HUES48 (cell line): Measurements from ENCODE around the gene KDM1B.
A peak's percentile ranks its signal among the peaks of the same experiment; 100 is the strongest.
"Not testable (repeated sequence)": the region's sequence is repeated elsewhere in the genome, so short reads cannot be mapped to it uniquely, and the experiment has no call there.

Source experiments
- H3K27ac ChIP-seq: one replicate; pipeline ENCODE4 v1.7.0; 2013; ENCODE audit warnings: low read depth, low read length, inconsistent platforms
- H3K27me3 ChIP-seq: 2 replicates; pipeline ENCODE4 v1.6.1; 2013; ENCODE audit warnings: mild to moderate bottlenecking, low read length; ENCODE audit not compliant: control insufficient read depth, insufficient read depth
- H3K36me3 ChIP-seq: 2 replicates; pipeline ENCODE4 v1.6.1; 2013; ENCODE audit warnings: low read length; ENCODE audit not compliant: control insufficient read depth, insufficient read depth
- H3K4me1 ChIP-seq: 2 replicates; pipeline ENCODE4 v1.6.1; 2013; ENCODE audit warnings: mild to moderate bottlenecking, low read length; ENCODE audit not compliant: control insufficient read depth, insufficient read depth
- H3K4me3 ChIP-seq: 2 replicates; pipeline ENCODE4 v1.5.1; 2013; ENCODE audit warnings: mild to moderate bottlenecking, low read depth, low read length
- H3K9ac ChIP-seq: 2 replicates; pipeline ENCODE4 v1.6.1; 2013; ENCODE audit warnings: mild to moderate bottlenecking, low read depth, low read length, moderate library complexity
- H3K9me3 ChIP-seq: 2 replicates; pipeline ENCODE4 v1.6.1; 2013; ENCODE audit warnings: low read length; ENCODE audit not compliant: control insufficient read depth, insufficient read depth

The KDM1B gene

DNA sequence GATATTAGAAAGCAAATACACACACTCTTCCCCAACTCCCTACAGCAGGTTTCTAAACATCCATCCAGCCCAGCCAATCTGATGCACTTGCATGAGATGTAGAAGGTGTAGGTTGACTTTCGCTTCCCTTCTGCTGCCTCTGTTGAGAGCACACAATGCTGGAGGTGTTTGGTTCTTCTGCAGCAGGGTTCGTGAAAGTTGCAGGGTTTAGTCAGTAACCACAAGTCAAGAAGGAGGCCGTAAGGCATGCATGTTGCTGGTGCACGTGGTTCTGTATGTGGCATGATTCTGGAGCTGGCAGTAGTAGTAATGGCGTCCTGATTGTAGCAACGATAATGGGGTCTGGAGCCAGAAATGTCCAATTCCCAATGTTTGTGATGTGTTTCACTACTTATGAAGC, 56.1 kb downstream of the KDM1B start:
- Histone ChIP-seq H3K4me1 (no peaks in the 10 kb centered on the region), H3K27me3 (no peaks in the 10 kb centered on the region), H3K9ac (no peak overlapping the region), H3K9me3 (no peaks in the 10 kb centered on the region), H3K27ac (no peak overlapping the region), H3K4me3 (no peak overlapping the region), H3K36me3 (0 out of 2 replicates have a peak, but pooled peaks cover 5% of the 10 kb centered on the region)

DNA sequence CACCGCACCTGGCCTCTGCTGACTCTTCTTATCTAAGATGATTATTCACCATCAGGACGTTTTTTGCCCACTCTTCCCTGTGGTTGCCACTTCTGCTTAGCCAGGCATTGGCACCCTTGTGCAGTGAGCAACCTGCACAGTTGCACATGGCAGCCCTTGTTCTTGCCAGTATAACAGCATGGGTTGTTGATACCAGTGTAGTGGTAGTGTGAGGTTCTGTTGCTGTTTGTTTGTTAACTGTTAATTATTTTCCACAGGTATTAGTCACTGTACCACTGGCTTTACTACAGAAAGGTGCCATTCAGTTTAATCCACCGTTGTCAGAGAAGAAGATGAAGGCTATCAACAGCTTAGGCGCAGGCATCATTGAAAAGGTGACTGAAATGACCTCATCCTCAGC, 57.0 kb downstream of the KDM1B start:
- Histone ChIP-seq H3K27ac (no peak overlapping the region), H3K36me3 (0 out of 2 replicates have a peak, but pooled peaks cover 5% of the 10 kb centered on the region)

DNA sequence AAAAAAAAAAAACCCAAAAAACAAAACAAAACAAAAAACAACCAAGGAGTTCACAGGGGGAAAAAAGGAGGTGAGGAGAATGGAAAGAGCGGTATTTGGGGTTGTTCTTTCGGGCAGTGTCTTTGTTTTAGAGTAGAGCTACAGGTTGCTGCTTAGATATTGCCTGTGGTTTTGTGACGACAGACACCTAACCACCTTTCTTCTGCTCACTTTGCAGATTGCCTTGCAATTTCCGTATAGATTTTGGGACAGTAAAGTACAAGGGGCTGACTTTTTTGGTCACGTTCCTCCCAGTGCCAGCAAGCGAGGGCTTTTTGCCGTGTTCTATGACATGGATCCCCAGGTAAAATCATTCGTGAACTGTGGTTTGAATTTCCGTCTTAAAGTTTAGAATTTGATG, 58.2 kb downstream of the KDM1B start:
- Histone ChIP-seq H3K27me3 (no peaks in the 10 kb centered on the region), H3K9ac (no peak overlapping the region), H3K4me3 (no peak overlapping the region), H3K36me3 (0 out of 2 replicates have a peak, but pooled peaks cover 6% of the 10 kb centered on the region), H3K9me3 (no peaks in the 10 kb centered on the region), H3K27ac (no peak overlapping the region), H3K4me1 (no peaks in the 10 kb centered on the region)

More for the DNA sequence above, 57.0 kb downstream of the KDM1B start:
- H3K27me3 ChIP-seq = no peaks in the 10 kb centered on the region
- H3K9ac ChIP-seq = no peak overlapping the region
- H3K4me3 ChIP-seq = no peak overlapping the region
- H3K4me1 ChIP-seq = no peaks in the 10 kb centered on the region
- no peaks in the 10 kb centered on the region for H3K9me3 ChIP-seq

DNA sequence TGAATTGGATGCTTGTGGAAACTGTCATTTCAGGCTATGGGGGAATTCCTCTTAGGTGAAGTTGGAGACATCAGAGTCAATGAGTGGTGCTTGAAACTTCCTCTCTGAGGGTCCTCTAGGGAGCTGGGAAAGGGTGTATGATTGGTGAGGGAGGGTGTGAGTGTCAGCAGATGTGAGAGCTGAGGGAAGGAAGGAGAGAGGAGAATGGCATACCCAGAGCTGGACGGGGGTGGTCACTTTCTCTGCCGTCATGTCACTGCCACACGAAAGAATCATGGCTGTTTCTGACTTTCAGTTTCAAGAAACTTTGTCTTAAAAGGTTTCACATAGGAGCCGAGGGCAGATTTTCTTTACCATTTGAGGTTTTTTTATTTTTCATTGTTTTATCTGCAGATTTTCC, 58.8 kb downstream of the KDM1B start:
- Histone ChIP-seq H3K9ac (no peak overlapping the region), H3K4me1 (no peaks in the 10 kb centered on the region), H3K36me3 (0 out of 2 replicates have a peak, but pooled peaks cover 6% of the 10 kb centered on the region), H3K4me3 (no peak overlapping the region), H3K27ac (no peak overlapping the region), H3K9me3 (no peaks in the 10 kb centered on the region), H3K27me3 (no peaks in the 10 kb centered on the region)

DNA sequence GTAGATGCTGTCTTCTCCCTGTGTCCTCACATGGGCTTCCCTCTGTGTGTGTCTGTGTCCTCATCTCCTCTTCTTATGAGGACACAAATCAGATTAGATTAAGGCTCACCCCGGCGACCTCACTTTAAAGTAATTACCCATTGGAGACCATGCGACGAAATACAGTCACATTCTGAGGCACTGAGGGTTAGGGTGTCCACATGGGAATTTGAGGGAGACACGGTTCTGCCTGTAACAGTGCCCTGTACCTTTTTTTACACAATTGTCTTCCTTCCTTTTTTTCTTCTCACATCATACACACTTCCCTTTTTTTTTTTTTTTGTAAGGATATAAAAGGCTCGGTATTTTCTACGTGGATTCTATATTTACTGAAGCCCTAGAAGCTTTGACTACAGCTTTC, 60.2 kb downstream of the KDM1B start:
- no peaks in the 10 kb centered on the region for H3K4me1 ChIP-seq
- H3K9ac ChIP-seq = no peak overlapping the region
- no peaks in the 10 kb centered on the region for H3K9me3 ChIP-seq
- no peak overlapping the region for H3K27ac ChIP-seq
- H3K36me3 ChIP-seq = 0 out of 2 replicates have a peak, but pooled peaks cover 6% of the 10 kb centered on the region
- no peaks in the 10 kb centered on the region for H3K27me3 ChIP-seq
- H3K4me3 ChIP-seq = no peak overlapping the region

DNA sequence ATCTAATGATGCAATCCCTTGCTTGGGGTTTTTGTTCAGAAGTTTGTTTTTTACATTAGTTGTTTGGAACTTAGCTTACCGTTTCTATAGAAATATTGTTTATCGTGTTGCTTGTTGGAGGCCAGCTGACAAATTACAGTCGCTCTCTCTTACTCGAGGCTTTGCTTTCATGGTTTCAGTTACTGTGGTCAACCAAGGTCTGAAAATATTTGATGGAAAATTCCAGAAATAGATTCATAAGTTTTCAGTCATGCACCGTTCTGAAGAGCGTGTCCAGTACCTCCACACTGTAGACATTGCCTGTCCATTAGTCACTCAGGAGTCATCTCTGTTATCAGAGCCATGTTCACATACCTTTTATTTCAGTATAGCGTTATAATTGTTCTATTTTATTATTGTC, 61.2 kb downstream of the KDM1B start:
- no peak overlapping the region for H3K4me3 ChIP-seq
- H3K9me3 ChIP-seq = no peaks in the 10 kb centered on the region
- no peaks in the 10 kb centered on the region for H3K4me1 ChIP-seq
- 0 out of 2 replicates have a peak, but pooled peaks cover 9% of the 10 kb centered on the region for H3K36me3 ChIP-seq
- no peak overlapping the region for H3K9ac ChIP-seq
- no peaks in the 10 kb centered on the region for H3K27me3 ChIP-seq
- no peak overlapping the region for H3K27ac ChIP-seq

DNA sequence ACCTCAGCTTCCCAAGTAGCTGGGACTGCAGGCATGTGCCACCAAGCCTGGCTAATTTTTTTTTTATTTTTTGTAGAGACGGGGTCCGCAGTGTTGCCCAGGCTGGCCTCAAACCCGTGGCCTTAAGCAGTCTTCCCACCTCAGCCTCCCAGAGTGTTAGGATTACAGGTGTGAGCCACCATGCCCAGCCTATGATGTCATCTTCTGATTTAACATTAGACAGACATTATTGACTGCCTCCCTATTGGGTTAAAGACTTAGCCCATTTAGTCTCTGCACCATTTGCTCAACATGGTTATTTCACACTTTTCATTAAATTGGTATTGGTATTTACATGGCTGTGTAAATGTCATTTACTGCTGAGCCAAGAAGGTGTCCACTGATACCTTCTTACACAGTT, 63.0 kb downstream of the KDM1B start:
- Histone ChIP-seq H3K27me3 (no peaks in the 10 kb centered on the region), H3K27ac (no peak overlapping the region), H3K9me3 (no peaks in the 10 kb centered on the region), H3K9ac (no peak overlapping the region), H3K4me1 (no peaks in the 10 kb centered on the region), H3K36me3 (peaks cover 25% of the 10 kb centered on the region), H3K4me3 (no peak overlapping the region)

DNA sequence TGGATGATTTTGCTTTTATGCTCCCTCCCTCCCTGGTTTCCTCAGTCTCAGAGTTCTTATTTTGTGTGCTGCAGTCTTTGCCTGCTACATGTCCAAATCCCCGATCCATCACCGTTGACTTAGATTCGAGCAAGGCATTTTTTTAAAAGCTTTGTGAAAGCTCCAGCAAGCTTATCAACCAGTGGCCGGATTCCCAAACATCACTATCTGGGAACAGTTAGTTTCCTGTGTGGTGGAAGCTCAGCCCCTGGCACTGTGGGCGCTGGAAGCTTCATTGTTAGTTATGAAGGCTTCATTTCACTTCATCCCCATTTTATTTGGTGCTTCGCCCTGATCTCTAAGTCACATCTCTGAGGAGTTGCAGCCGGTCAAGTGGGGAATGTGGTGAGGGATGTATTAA, 64.4 kb downstream of the KDM1B start:
- Histone ChIP-seq H3K4me1 (no peaks in the 10 kb centered on the region), H3K9me3 (no peaks in the 10 kb centered on the region), H3K27me3 (no peaks in the 10 kb centered on the region), H3K4me3 (no peak overlapping the region), H3K27ac (peak overlapping the region; percentile 53), H3K36me3 (peaks cover 39% of the 10 kb centered on the region), H3K9ac (no peak overlapping the region)

DNA sequence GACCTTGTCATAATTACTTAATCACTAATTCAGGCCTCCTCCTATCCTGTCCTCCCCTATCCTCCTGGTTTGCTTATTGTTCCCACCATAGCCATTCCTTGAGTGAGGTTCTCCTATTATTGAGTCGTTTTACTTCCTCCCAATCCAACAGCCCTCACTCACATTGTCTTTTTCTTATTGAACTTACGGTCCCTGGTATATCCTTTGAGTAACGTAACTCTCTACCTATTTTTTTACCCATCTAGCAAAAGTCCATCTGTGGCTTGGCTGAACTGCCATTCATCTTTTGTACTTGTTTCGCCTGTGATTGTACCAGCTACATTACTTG, 66.0 kb downstream of the KDM1B start:
- Histone ChIP-seq H3K27me3 (no peaks in the 10 kb centered on the region), H3K9ac (no peak overlapping the region), H3K27ac (no peak overlapping the region), H3K9me3 (no peaks in the 10 kb centered on the region), H3K4me1 (no peaks in the 10 kb centered on the region), H3K4me3 (no peak overlapping the region), H3K36me3 (peaks cover 52% of the 10 kb centered on the region)

DNA sequence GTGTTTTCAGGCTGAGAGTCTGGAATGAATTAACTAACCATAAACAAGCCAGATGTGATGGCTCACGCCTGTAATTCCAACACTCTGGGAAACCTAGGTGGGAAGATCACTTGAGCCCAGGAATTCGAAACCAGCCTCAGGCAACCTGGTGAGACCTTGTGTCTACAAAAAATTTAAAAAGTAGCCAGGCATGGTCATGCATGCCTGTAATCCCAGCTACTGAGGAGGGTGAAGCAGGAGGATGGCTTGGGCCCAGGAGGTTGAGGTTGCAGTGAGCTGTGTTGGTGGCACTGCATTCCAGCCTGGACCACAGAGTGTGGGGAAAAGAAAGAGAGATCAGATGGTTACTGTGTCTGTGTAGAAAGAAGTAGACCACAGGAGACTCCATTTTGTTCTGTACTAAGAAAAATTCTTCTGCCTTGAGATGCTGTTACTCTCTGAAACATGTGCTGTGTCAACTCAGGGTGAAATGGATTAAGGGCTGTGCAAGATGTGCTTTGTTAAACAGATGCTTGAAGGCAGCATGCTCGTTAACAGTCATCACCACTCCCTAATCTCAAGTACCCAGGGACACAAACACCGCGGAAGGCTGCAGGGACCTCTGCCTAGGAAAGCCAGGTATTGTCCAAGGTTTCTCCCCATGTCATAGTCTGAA, 71.4 kb downstream of the KDM1B start:
- H3K36me3 ChIP-seq = peaks cover 75% of the 10 kb centered on the region
- H3K27ac ChIP-seq = not testable (repeated sequence)

DNA sequence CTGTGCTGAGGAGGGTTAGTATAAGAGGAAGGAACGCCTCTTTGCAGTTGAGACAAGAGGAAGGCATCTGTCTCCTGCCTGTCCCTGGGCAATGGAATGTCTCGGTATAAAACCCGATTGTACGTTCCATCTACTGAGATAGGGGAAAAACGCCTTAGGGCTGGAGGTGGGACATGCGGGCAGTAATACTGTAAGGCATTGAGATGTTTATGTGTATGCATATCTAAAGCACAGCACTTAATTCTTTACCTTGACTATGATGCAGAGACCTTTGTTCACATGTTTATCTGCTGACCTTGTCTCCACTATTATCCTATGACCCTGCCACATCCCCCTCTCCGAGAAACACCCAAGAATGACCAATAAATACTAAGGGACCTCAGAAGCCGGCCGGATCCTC, 71.9 kb downstream of the KDM1B start:
- not testable (repeated sequence) for H3K4me3 ChIP-seq, H3K27me3 ChIP-seq, H3K4me1 ChIP-seq, H3K9ac ChIP-seq
- H3K36me3 ChIP-seq = peaks cover 76% of the 10 kb centered on the region
- peak overlapping the region; percentile 1 for H3K27ac ChIP-seq
- peaks cover 19% of the 10 kb centered on the region for H3K9me3 ChIP-seq

More for the DNA sequence above, 71.4 kb downstream of the KDM1B start:
- not testable (repeated sequence) for H3K9ac ChIP-seq, H3K4me3 ChIP-seq, H3K27me3 ChIP-seq, H3K4me1 ChIP-seq
- peaks cover 13% of the 10 kb centered on the region for H3K9me3 ChIP-seq
